ENCODE data around the gene SERF1A. TPM values are rescaled to one million over a fixed set of nuclear protein-coding genes. Genes with fewer than 3 reads are reported as not detected.
"Not testable (repeated sequence)": the region's sequence is repeated elsewhere in the genome, so short reads cannot be mapped to it uniquely, and the experiment has no call there.

The SERF1A gene
- total RNA-seq = 1 to 10 TPM; 6.8 to 8.9 TPM

- H3K27ac Mint-ChIP-seq, H3K4me1 Mint-ChIP-seq, DNase-seq, H3K9me3 Mint-ChIP-seq, H3K4me3 Mint-ChIP-seq, H3K27me3 Mint-ChIP-seq, H3K36me3 Mint-ChIP-seq, POLR2A ChIA-PET: not testable (repeated sequence)
- ATAC-seq (ENCODE audit: low read depth) = peak; percentile 94
Observed at GRCh38 chr5:70900533-70901271, at the start of gene SERF1A. Gene SERF1A (plus strand): TSS chr5:70900669. CDS start chr5:70900870, 201 bp downstream.

- DNase-seq; H3K4me1 Mint-ChIP-seq; H3K4me3 Mint-ChIP-seq; H3K27ac Mint-ChIP-seq; H3K9me3 Mint-ChIP-seq; ATAC-seq (ENCODE audit: low read depth); H3K36me3 Mint-ChIP-seq; H3K27me3 Mint-ChIP-seq; POLR2A ChIA-PET: not testable (repeated sequence)
Observed at GRCh38 chr5:70866778-70867177, 33.7 kb upstream of the SERF1A start.

GRCh38 chr5:70870626-70871025 is 29.8 kb upstream of the SERF1A start:
- H3K4me1 Mint-ChIP-seq; POLR2A ChIA-PET; ATAC-seq (ENCODE audit: low read depth); H3K4me3 Mint-ChIP-seq; DNase-seq; H3K36me3 Mint-ChIP-seq; H3K27me3 Mint-ChIP-seq; H3K9me3 Mint-ChIP-seq; H3K27ac Mint-ChIP-seq: not testable (repeated sequence)

DNA sequence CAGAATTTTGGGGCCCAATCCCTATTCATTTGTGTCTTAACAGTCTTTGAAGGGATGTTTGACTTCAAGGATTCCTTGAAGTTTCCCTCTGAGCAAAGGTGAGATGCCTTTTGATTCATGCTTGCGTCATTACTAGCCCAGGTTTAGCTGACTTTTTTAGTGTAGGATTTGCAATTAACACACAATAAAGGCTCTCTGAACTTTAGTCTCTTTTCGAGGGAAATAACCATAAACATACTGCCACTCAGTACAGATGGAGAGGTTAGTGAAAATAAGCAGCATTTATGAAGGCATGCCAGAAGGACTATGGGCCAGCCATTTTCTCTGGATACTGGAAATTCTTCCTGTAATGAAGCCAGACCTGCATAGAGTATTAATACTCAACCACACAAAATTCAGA is 4.4 kb upstream of the SERF1A start:
- H3K4me3 Mint-ChIP-seq = not testable (repeated sequence)

GRCh38 chr5:70901272-70901571 is 753 bp downstream of the SERF1A start:
- H3K27me3 Mint-ChIP-seq, H3K27ac Mint-ChIP-seq, H3K4me3 Mint-ChIP-seq, POLR2A ChIA-PET, H3K9me3 Mint-ChIP-seq, H3K4me1 Mint-ChIP-seq, DNase-seq, H3K36me3 Mint-ChIP-seq: not testable (repeated sequence)
- peak; percentile 21 for ATAC-seq (ENCODE audit: low read depth)

More for the DNA sequence above, 4.4 kb upstream of the SERF1A start:
- H3K27ac Mint-ChIP-seq; H3K36me3 Mint-ChIP-seq; POLR2A ChIA-PET; H3K9me3 Mint-ChIP-seq; DNase-seq; H3K4me1 Mint-ChIP-seq; ATAC-seq (ENCODE audit: low read depth); H3K27me3 Mint-ChIP-seq: not testable (repeated sequence)

GRCh38 chr5:70906624-70907023 is 6.2 kb downstream of the SERF1A start:
- H3K4me3 Mint-ChIP-seq; ATAC-seq (ENCODE audit: low read depth); H3K27ac Mint-ChIP-seq; H3K9me3 Mint-ChIP-seq; H3K27me3 Mint-ChIP-seq; POLR2A ChIA-PET; H3K36me3 Mint-ChIP-seq; DNase-seq; H3K4me1 Mint-ChIP-seq: not testable (repeated sequence)

DNA sequence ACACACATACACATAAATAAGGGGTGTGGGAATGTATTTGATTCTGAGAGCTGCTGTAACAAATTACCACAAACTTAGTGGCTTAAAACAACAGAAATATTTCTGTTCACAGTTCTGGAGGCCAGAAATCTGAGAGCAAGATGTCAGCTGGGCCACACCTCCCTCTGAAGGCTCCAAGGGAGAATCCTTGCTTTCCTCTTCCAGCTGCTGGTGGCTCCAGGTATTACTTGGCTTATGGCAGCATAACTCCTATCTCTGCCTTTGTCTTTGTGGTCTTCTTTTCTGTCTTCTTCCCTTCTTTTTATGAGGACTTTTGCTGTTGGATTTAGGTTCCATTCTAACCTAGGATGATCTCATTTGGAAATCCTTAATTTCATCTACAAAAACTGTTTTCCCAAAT is 16.4 kb downstream of the SERF1A start:
- H3K27ac Mint-ChIP-seq; H3K9me3 Mint-ChIP-seq; H3K4me3 Mint-ChIP-seq; H3K27me3 Mint-ChIP-seq; H3K4me1 Mint-ChIP-seq; ATAC-seq (ENCODE audit: low read depth); POLR2A ChIA-PET; DNase-seq; H3K36me3 Mint-ChIP-seq: not testable (repeated sequence)

DNA sequence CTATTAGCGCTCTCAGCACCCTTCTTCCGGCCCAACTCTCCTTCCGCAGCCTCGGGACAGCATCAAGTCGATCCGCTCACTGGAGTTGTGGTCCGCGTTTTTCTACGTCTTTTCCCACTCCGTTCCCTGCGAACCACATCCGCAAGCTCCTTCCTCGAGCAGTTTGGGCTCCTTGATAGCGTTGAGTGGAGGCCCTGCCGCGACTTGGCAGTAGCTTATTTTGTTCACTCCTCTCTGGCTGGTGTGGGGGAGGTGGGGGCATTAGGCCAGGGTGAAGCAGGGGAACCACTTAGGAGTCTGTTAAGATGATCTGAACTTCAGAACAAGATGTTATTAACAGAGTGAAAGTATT is 24.7 kb downstream of the SERF1A start:
- ATAC-seq (ENCODE audit: low read depth); H3K4me3 Mint-ChIP-seq; H3K27me3 Mint-ChIP-seq; H3K4me1 Mint-ChIP-seq; H3K9me3 Mint-ChIP-seq; POLR2A ChIA-PET; H3K36me3 Mint-ChIP-seq; H3K27ac Mint-ChIP-seq; DNase-seq: not testable (repeated sequence)

GRCh38 chr5:70931709-70932368 is 31.4 kb downstream of the SERF1A start:
- H3K9me3 Mint-ChIP-seq; DNase-seq; POLR2A ChIA-PET; H3K27me3 Mint-ChIP-seq; H3K27ac Mint-ChIP-seq; ATAC-seq (ENCODE audit: low read depth); H3K4me1 Mint-ChIP-seq; H3K36me3 Mint-ChIP-seq; H3K4me3 Mint-ChIP-seq: not testable (repeated sequence)

DNA sequence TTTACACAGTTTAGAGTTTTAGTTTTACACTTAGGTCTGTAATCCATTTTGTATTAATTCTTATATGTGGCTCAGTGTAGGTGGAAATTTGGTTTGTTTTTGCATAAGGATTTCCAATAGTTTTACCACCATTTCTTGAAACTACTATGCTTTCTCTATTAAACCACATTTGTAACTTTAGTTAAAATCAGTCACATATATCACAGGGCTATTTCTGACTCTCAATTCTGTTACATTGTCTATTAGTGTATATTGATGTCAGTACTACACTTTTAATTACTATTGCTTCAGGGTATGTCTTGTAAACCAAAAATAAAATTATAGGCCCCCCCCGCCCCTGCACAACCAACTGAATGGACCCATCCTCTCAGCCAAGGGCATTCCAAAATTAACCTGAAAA is 32.1 kb downstream of the SERF1A start:
- H3K4me3 Mint-ChIP-seq; H3K27me3 Mint-ChIP-seq; H3K27ac Mint-ChIP-seq; H3K36me3 Mint-ChIP-seq; DNase-seq; POLR2A ChIA-PET; H3K4me1 Mint-ChIP-seq; H3K9me3 Mint-ChIP-seq; ATAC-seq (ENCODE audit: low read depth): not testable (repeated sequence)

DNA sequence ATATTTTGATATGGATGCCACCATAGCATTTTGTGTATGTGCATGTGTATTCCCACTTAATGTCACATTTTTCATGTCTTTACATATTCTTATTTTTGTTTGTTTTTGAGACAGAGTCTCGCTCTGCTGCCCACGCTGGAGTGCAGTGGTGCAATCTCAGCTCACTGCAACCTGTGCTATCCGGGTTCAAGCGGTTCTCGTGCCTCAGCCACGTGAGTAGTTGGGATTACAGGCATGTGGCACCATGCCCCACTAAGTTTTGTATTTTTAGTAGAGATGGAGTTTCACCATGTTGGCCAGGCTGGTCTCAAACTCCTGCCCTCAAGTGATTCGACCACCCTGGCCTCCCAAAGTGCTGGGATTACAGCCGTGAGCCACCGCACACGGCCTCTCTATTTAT is 52.6 kb downstream of the SERF1A start:
- H3K27me3 Mint-ChIP-seq; H3K36me3 Mint-ChIP-seq; H3K27ac Mint-ChIP-seq; ATAC-seq (ENCODE audit: low read depth); H3K4me1 Mint-ChIP-seq; H3K4me3 Mint-ChIP-seq; H3K9me3 Mint-ChIP-seq; POLR2A ChIA-PET; DNase-seq: not testable (repeated sequence)

Other genes starting within 250 kb of the SERF1A start
- 10 to 100 TPM; 38.4 to 46.3 TPM for gene SMN1, start 24.4 kb downstream of the SERF1A start, total RNA-seq
- 10 to 100 TPM in 1 of 2 experiments, 1 to 10 TPM in 1; 8.2 to 10.1 TPM for gene NAIP, start 124.7 kb downstream of the SERF1A start, total RNA-seq
- gene GTF2H2, start 167.0 kb downstream of the SERF1A start, total RNA-seq = 10 to 100 TPM; 26.9 to 28.7 TPM